ENCODE results near the gene BHLHE40. TPM values are rescaled to one million over a fixed set of nuclear protein-coding genes. Genes with fewer than 3 reads are reported as not detected.

Gene BHLHE40
- total and polyA plus RNA-seq, 2 experiments from 2014 or later, result 1.7 to 2.2 TPM

DNA sequence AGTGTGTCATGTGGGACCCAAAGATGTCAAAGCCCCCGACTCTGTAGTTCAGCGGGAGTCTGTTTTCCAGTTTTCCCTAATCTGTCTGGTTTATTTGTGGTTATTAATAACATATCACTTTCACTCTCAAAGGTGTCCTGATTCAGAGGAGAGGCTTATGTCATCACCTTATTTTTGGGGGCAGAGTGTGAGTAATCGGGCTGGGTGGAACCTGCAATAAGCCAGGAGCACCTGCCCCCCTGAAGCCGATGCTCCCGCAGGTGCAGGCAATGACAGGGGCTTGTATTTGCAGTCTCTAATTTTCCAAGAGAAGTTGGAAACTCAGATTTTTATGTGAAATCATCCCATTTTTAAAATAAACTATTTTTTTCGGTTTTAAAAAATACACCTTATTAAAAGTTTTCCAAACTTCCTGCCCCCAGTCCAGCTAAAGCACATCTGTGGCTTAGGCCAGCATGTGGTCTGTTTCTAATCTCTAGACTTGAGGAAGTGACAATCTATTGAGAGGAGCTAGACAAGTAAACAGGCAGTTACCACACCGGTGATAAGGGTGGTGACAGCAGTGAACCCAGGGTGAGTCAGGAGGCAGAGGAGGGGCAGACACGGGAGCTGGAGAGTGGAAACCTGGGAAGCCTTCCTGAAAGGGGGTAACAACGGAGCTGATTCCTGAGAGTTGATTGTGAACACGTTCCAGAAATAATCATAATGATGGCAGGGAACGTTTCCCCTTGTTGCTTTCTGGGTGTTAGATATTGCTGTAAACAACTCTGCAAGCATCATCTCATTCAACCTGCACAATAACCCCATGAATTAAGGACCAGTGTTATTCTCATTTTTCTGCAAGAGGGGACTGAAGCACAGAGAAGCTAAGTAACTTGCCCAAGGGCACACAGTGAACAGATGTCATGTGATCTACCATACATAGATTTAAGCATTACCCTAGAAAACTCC, 37.2 kb downstream of the BHLHE40 start:
- H3K4me3 Mint-ChIP-seq, result no peak overlapping the region
- Histone ChIP-seq H3K27me3 (ENCODE audit: insufficient read depth) (no peaks in the 10 kb centered on the region), H3K27ac (ENCODE audit: low read depth) (no peak overlapping the region), H3K79me2 (replicated peaks; ENCODE audit: insufficient read depth) (no peaks in the 10 kb centered on the region), H4K20me1 (replicated peaks; ENCODE audit: insufficient read depth) (no peaks in the 10 kb centered on the region), H3K4me1 (ENCODE audit: insufficient read depth) (no peaks in the 10 kb centered on the region), H3K9me2 (ENCODE audit: insufficient read depth) (no peaks in the 10 kb centered on the region), H3F3A (replicated peaks; ENCODE audit: low read depth) (no peaks in the 10 kb centered on the region), H2AFZ (no peak overlapping the region), H3K4me3 (no peak overlapping the region), H3K36me3 (ENCODE audit: insufficient read depth) (no peaks in the 10 kb centered on the region), H3K4me2 (no peak overlapping the region)
- TF ChIP-seq, protein P1, sequence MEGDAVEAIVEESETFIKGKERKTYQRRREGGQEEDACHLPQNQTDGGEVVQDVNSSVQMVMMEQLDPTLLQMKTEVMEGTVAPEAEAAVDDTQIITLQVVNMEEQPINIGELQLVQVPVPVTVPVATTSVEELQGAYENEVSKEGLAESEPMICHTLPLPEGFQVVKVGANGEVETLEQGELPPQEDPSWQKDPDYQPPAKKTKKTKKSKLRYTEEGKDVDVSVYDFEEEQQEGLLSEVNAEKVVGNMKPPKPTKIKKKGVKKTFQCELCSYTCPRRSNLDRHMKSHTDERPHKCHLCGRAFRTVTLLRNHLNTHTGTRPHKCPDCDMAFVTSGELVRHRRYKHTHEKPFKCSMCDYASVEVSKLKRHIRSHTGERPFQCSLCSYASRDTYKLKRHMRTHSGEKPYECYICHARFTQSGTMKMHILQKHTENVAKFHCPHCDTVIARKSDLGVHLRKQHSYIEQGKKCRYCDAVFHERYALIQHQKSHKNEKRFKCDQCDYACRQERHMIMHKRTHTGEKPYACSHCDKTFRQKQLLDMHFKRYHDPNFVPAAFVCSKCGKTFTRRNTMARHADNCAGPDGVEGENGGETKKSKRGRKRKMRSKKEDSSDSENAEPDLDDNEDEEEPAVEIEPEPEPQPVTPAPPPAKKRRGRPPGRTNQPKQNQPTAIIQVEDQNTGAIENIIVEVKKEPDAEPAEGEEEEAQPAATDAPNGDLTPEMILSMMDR (conservative IDR thresholded peaks at IDR 0.05; ENCODE audit: low read depth in 2 of 2), result no peak
- TF ChIP-seq, protein P2, sequence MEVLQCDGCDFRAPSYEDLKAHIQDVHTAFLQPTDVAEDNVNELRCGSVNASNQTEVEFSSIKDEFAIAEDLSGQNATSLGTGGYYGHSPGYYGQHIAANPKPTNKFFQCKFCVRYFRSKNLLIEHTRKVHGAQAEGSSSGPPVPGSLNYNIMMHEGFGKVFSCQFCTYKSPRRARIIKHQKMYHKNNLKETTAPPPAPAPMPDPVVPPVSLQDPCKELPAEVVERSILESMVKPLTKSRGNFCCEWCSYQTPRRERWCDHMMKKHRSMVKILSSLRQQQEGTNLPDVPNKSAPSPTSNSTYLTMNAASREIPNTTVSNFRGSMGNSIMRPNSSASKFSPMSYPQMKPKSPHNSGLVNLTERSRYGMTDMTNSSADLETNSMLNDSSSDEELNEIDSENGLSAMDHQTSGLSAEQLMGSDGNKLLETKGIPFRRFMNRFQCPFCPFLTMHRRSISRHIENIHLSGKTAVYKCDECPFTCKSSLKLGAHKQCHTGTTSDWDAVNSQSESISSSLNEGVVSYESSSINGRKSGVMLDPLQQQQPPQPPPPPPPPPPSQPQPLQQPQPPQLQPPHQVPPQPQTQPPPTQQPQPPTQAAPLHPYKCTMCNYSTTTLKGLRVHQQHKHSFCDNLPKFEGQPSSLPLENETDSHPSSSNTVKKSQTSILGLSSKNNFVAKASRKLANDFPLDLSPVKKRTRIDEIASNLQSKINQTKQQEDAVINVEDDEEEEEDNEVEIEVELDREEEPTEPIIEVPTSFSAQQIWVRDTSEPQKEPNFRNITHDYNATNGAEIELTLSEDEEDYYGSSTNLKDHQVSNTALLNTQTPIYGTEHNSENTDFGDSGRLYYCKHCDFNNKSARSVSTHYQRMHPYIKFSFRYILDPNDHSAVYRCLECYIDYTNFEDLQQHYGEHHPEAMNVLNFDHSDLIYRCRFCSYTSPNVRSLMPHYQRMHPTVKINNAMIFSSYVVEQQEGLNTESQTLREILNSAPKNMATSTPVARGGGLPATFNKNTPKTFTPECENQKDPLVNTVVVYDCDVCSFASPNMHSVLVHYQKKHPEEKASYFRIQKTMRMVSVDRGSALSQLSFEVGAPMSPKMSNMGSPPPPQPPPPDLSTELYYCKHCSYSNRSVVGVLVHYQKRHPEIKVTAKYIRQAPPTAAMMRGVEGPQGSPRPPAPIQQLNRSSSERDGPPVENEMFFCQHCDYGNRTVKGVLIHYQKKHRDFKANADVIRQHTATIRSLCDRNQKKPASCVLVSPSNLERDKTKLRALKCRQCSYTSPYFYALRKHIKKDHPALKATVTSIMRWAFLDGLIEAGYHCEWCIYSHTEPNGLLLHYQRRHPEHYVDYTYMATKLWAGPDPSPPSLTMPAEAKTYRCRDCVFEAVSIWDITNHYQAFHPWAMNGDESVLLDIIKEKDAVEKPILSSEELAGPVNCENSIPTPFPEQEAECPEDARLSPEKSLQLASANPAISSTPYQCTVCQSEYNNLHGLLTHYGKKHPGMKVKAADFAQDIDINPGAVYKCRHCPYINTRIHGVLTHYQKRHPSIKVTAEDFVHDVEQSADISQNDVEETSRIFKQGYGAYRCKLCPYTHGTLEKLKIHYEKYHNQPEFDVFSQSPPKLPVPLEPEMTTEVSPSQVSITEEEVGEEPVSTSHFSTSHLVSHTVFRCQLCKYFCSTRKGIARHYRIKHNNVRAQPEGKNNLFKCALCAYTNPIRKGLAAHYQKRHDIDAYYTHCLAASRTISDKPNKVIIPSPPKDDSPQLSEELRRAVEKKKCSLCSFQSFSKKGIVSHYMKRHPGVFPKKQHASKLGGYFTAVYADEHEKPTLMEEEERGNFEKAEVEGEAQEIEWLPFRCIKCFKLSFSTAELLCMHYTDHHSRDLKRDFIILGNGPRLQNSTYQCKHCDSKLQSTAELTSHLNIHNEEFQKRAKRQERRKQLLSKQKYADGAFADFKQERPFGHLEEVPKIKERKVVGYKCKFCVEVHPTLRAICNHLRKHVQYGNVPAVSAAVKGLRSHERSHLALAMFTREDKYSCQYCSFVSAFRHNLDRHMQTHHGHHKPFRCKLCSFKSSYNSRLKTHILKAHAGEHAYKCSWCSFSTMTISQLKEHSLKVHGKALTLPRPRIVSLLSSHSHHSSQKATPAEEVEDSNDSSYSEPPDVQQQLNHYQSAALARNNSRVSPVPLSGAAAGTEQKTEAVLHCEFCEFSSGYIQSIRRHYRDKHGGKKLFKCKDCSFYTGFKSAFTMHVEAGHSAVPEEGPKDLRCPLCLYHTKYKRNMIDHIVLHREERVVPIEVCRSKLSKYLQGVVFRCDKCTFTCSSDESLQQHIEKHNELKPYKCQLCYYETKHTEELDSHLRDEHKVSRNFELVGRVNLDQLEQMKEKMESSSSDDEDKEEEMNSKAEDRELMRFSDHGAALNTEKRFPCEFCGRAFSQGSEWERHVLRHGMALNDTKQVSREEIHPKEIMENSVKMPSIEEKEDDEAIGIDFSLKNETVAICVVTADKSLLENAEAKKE (CRISPR knock-in tag; IDR thresholded peaks at IDR 0.05), result no peak
- TF ChIP-seq ZNF114 (CRISPR knock-in tag; IDR thresholded peaks at IDR 0.05) (no peak), JUNB (IDR thresholded peaks at IDR 0.05; ENCODE audit: unreplicated experiment) (no peak), NANOG (IDR thresholded peaks at IDR 0.05; ENCODE audit: borderline replicate concordance) (no peak), CREB1 (CRISPR knock-in tag; IDR thresholded peaks at IDR 0.05; ENCODE audit: low read depth) (no peak), EZH2phosphoT487 (IDR thresholded peaks at IDR 0.05; ENCODE audit: unreplicated experiment) (no peak), EZH2 (IDR thresholded peaks at IDR 0.05; ENCODE audit: low read depth, unreplicated experiment) (no peak), STAT1 (IDR thresholded peaks at IDR 0.05; ENCODE audit: unreplicated experiment) (no peak), POLR2AphosphoS5 (IDR thresholded peaks at IDR 0.05; ENCODE audit: low read depth) (no peak), ZNF331 (CRISPR knock-in tag; IDR thresholded peaks at IDR 0.05; ENCODE audit: low read depth) (no peak)
- TF ChIP-seq, protein P3, sequence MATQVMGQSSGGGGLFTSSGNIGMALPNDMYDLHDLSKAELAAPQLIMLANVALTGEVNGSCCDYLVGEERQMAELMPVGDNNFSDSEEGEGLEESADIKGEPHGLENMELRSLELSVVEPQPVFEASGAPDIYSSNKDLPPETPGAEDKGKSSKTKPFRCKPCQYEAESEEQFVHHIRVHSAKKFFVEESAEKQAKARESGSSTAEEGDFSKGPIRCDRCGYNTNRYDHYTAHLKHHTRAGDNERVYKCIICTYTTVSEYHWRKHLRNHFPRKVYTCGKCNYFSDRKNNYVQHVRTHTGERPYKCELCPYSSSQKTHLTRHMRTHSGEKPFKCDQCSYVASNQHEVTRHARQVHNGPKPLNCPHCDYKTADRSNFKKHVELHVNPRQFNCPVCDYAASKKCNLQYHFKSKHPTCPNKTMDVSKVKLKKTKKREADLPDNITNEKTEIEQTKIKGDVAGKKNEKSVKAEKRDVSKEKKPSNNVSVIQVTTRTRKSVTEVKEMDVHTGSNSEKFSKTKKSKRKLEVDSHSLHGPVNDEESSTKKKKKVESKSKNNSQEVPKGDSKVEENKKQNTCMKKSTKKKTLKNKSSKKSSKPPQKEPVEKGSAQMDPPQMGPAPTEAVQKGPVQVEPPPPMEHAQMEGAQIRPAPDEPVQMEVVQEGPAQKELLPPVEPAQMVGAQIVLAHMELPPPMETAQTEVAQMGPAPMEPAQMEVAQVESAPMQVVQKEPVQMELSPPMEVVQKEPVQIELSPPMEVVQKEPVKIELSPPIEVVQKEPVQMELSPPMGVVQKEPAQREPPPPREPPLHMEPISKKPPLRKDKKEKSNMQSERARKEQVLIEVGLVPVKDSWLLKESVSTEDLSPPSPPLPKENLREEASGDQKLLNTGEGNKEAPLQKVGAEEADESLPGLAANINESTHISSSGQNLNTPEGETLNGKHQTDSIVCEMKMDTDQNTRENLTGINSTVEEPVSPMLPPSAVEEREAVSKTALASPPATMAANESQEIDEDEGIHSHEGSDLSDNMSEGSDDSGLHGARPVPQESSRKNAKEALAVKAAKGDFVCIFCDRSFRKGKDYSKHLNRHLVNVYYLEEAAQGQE (IDR thresholded peaks at IDR 0.05; ENCODE audit: unreplicated experiment), result no peak
- TF ChIP-seq, protein P4, sequence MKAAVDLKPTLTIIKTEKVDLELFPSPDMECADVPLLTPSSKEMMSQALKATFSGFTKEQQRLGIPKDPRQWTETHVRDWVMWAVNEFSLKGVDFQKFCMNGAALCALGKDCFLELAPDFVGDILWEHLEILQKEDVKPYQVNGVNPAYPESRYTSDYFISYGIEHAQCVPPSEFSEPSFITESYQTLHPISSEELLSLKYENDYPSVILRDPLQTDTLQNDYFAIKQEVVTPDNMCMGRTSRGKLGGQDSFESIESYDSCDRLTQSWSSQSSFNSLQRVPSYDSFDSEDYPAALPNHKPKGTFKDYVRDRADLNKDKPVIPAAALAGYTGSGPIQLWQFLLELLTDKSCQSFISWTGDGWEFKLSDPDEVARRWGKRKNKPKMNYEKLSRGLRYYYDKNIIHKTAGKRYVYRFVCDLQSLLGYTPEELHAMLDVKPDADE (IDR thresholded peaks at IDR 0.05), result no peak
- no peak overlapping the region for H3K27ac Mint-ChIP-seq
- DNase-seq (ENCODE audit: low spot score) (no peak), ATAC-seq (no peak)
- peaks cover 10% of the 10 kb centered on the region for H3K4me1 Mint-ChIP-seq
- peaks cover 6% of the 10 kb centered on the region for H3K27me3 Mint-ChIP-seq (ENCODE audit: insufficient read depth, low read depth, poor library complexity)
- no peaks in the 10 kb centered on the region for H3K9me3 Mint-ChIP-seq
- no peaks in the 10 kb centered on the region for H3K36me3 Mint-ChIP-seq (ENCODE audit: low read depth)
